ENCODE data around the gene OLFM4.

The OLFM4 gene, protein sequence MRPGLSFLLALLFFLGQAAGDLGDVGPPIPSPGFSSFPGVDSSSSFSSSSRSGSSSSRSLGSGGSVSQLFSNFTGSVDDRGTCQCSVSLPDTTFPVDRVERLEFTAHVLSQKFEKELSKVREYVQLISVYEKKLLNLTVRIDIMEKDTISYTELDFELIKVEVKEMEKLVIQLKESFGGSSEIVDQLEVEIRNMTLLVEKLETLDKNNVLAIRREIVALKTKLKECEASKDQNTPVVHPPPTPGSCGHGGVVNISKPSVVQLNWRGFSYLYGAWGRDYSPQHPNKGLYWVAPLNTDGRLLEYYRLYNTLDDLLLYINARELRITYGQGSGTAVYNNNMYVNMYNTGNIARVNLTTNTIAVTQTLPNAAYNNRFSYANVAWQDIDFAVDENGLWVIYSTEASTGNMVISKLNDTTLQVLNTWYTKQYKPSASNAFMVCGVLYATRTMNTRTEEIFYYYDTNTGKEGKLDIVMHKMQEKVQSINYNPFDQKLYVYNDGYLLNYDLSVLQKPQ

DNA sequence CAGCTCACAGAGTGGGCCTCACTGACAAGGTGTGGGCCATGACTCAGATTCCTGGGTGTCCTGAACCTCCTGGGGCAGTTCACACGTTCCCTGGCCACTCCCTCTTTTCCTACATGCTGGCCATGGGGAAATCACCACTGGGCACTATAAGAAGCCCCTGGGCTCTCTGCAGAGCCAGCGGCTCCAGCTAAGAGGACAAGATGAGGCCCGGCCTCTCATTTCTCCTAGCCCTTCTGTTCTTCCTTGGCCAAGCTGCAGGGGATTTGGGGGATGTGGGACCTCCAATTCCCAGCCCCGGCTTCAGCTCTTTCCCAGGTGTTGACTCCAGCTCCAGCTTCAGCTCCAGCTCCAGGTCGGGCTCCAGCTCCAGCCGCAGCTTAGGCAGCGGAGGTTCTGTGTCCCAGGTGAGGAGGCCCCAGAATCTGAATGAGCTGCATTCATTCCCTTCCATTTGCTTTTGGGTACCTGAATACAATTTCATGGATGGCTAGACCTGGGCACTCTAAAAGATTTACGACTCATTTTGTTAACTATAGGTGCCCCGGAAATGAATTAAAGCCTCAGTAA, at the start of gene OLFM4:
TSS of gene OLFM4 (plus strand) at position 177 of the 567 bp plus-strand sequence. CDS start at position 201, 24 bp downstream.
- no peak for DNase-seq (ENCODE audit: low read depth in 2 of 3, low spot score in 2 of 3)

DNA sequence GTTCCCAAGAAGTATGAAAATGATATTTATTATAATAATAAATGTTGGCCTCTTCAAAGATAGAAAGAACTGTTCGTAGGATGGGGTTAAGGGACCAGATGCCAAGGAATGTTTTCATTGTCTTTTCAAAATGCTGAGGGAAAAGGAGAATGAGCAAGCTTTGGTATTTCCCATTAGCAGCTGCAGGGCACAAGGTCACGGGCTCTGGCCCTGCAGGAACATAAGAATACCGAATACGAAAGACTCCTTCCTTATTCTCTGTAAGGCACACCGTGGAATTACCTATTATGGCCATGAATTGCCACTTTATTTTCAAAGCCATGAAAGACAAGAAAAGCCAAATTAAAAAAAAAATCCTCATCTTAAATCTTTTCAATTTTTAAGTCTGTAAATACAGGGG, 49.6 kb upstream of the OLFM4 start:
- DNase-seq (ENCODE audit: low read depth in 2 of 3, low spot score in 2 of 3), result no peak

DNA sequence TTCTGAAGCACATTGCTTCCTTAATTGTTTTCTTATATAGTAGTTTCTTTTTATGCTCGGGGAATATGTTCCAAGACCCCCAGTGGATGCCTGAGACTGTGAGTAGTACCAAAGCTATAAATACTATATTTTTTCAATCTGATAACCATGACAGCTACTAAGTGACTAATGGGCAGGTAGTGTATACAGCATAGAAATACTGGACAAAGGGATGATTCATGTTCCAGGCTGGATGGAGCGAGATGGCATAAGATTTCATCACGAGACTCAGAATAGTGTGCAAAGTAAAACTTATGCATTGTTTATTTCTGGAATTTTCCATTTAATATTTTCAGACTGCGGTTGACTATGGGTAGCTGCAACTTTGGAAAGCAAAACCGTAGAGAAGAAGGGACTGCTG, 47.9 kb upstream of the OLFM4 start:
- DNase-seq (ENCODE audit: low read depth in 2 of 3, low spot score in 2 of 3), result no peak

DNA sequence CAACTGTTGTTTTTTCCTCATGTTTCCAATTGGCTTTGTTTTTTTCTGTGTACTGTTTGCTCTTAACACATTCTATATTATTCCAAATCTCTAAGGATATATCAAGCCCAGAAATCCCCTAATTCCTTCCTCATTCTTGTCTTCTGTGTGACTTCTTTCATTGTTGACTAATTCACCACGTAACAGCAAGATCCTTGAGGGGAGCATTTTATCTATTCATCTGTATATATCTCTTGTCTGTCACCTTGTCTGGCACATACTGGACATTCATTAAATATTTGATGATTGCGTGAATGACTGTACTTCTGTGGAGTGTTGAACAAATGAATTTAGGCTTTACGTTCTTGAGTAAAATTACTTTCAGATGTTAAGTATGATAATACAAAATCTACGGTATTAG, 44.8 kb upstream of the OLFM4 start:
- no peak for DNase-seq (ENCODE audit: low read depth in 2 of 3, low spot score in 2 of 3)

DNA sequence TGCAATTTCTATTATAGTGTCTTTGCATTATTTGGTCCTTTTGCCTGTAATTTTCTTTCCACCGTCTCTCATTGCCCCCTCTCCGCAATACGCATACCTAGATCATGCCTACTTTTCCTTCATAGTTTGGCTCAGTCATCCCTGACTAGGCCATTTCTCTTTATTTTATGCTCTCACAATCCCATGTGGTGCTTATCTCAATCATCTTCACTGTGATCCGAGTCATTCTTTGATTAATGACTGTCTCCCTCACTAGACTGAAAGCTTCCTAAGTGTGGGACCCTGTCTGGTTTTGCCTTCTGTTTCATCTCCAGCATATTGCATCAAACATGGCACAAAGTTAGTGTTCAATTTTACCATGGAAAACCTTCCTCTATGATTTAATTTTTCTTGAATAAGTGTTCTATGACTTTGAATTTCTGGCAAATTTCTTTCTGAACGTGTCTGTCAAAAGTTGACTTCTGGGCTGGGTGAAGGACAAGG, 43.7 kb upstream of the OLFM4 start:
- DNase-seq (ENCODE audit: low read depth in 2 of 3, low spot score in 2 of 3), result no peak

DNA sequence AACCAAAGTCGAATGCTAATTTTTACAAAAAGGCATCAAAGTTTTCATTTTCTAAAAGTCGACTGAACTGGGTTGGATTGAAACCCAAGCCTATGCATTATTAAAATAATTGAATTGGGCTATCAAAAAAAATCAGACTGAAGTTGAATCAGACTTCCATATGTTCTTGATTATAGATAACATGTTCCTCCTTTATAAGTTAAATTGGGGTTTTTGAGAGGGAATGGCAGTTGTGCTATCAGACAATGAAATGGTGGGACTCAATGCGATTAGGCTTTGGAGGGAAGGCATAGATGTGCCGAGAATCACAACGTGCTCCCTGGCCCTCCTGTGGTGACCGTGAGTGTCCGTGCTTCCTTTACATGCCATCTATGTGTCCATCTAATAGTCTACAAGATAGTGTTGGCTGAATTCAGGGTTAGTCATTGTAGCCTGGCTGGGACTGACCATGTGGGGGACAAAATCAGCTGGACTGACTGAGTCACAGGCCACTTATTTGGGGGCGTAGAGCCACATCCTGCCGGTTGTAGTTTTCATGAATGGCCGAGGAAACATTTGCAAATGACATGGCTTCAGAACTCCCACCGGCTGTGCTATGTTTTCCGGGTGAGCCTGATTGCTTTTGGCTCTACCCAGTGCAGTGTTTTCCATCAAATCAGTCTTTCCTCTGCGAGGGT, 37.1 kb upstream of the OLFM4 start:
- no peak for DNase-seq (ENCODE audit: low read depth in 2 of 3, low spot score in 2 of 3)

DNA sequence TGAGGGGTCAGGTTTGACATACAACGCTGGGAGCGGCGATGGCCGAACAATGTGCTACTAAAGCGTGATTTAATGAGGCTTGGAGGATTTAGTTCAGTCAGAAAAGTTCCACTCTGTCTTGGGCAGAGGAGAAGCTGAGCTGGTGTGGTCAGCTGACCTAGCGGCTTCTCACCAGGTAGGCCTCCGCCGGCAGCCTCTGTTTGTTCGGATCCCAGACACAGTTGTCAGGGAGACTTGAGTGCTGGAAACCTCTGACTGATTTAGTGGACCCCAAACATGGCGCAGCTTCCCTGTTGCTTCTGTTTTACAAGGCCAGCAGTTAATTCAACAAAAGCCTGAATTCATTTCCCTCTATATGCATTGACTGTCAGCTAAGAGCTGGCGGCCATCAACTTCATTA, 36.5 kb upstream of the OLFM4 start:
- no peak for DNase-seq (ENCODE audit: low read depth in 2 of 3, low spot score in 2 of 3)

DNA sequence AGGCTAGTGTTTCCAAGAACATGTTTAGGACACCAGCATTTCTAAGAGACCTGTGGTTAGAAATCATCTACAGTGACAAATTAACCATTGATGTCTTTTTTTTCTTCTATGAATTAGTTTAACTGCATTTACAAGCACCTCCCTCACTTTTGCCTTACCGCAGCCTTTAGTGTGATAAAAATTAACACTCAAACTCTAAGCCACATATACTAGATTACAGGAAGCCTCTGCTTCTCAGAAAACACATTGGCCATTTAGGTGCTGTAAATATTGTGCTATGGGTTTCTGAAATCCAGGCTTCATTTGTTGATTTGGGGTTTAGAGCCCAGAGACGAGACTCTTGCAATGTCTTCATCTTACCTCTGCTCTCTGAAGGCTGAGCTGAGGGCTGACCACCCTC, 34.6 kb upstream of the OLFM4 start:
- no peak for DNase-seq (ENCODE audit: low read depth in 2 of 3, low spot score in 2 of 3)

DNA sequence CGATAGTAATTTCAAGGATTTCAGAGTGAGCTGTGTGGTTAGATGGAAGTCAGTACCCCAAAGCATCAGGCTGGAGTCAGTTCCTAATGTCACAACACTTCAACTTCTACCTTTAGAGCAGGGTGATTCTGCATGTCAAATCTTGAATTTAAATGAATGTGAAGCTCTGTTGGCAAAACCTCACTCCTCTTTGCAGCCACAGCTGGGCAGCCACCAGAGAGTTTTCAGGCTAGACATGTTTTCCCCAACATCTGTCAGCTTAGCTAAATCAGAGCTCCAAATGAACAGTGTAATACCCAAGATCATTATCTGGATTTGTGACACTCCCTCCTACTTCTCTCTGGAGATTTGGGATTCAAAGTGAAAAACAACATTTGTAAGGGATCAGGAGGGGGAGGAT, 33.7 kb upstream of the OLFM4 start:
- DNase-seq (ENCODE audit: low read depth in 2 of 3, low spot score in 2 of 3), result no peak

DNA sequence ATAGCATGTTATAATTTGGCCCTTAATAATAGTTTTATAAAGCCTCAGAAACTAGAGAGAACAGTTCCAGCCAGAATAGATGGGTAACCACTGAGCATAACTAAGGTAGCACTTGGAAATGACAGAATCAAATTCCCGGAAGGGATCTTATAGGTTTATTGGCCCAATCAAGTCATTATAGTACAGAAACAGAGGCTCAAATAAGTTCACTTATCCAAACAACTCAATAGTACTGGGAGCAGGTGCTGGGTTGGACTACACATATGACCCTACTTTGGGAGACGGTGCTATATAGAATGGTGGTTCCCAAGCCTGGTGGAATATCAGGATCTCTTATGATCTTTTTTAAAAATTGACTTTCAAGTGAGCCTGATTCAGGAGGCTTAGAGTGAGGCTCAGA, 32.7 kb upstream of the OLFM4 start:
- DNase-seq (ENCODE audit: low read depth in 2 of 3, low spot score in 2 of 3), result no peak

DNA sequence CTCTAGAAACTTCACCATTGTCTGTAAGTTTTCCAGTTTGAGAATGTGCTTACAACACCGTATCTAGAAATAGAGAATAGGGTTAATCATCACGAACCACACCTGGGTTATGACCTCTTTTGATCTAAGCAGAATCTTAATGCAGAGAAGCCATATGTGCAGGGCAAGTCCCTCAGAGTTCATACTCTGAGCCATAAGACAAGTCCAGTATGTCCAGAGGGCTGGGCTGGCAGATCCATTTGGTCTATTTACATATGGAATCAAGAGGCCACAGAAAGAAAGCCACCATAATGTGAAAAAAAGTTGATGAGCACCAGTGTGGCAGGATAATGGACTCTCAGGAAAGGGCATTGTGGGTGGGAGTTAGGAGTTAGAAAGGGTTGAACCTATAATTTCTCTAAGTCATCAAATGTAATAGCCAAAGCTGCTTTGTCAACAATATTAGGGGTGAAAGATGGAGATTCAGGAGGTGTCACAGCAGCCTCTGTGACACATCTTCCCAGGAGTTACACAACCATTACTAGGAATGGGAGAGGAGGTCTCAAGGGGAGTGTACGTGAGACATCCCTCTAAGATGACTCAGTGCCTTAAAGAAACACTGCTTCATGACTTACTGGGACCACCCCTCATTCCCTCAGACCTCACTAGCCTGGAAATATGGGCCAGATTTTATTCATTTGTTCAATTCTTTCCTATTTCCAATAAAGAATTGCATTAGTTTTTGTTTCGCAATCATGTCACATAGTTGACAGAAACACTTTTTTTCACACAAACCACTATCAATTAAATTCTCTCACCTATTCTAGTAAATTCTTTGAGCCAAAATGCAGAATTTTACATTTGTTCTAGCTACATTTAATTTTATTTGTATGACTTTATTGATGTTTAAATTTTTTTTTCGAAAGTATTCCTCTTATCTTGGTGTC, 30.4 kb upstream of the OLFM4 start:
- DNase-seq (ENCODE audit: low read depth in 2 of 3, low spot score in 2 of 3), result no peak

DNA sequence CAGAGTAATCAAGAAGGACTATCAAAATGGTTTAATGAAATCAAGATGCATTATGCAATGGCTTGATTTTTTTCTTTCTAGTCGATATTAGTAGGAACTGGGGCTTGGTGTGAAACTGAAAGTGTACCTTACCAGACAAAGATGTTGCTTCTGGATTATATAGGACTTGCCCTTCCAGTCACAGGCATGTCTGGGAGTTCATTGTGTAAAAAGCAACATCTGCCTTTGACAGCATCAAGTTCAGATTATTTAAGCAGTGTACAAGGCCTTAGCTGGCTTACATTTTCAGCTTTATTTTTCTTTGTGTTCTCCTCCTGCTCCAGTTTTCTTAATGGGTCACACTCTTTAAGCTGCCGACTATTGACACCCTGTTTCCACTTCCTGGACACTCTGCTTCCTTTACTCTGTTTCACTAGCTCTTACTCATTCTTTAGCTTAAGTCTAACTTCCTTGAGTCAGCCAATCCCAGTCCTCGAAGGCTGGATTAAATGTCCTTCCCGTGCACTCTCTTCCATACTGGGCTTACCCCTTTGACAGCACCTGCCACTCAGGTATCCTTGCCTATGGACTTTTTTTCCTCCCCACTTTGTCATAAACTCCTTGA, 29.4 kb upstream of the OLFM4 start:
- DNase-seq (ENCODE audit: low read depth in 2 of 3, low spot score in 2 of 3), result no peak

DNA sequence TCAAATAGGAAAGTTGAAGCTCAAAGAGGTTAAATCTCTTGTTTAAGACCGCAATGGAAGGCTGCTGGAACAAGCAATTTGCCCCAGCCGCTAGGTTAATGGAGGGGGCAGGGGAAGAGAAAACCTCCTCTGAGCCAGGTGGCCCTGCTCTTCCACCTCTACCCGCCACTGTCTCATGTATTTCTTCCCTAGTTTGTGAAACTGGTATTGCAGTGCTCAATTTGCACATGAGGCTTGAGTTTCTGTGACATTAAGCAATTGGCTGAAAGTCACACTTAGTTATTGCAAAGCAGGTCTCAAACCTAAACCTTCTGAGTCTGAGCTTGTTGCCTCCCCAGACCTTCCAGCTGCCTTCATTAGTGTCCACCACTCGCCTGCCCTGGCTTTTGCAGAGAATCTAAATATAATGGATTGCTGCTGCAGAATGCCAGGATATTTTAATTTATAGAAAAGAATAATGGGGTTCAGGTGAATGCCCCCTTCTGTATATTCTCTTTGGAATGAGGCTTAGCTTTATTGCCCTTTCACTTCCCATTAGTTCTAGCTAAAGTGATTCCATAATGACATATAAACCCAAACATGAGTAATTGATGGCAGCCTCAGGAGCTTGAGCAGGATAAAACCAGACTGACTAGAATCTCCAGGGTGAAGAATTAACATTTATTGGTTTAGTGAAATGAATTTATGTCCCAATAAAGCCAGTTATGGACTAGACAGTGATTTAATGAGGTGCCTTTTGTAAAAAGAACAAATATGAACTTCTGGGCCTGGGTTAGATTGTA, 27.0 kb upstream of the OLFM4 start:
- DNase-seq (ENCODE audit: low read depth in 2 of 3, low spot score in 2 of 3), result no peak

DNA sequence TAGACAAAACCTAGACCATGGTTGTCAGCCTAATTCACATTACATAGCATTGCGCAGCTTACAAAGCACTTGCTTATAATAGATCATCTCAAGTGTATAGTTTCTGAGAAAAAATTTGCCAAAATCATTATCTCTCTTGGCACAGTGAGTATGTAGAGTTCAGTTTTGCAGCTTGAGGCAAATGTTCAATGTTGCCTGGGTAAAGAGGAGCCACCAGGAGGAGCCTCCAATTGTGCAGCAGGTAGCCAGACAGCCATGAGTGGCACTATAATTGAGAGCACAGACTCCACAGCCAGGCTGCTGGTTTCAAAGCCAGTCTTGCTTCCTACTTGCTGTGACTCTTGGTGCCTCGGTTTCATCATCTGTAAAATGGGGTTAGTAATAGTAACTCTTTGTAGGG, 24.0 kb upstream of the OLFM4 start:
- DNase-seq (ENCODE audit: low read depth in 2 of 3, low spot score in 2 of 3), result no peak

DNA sequence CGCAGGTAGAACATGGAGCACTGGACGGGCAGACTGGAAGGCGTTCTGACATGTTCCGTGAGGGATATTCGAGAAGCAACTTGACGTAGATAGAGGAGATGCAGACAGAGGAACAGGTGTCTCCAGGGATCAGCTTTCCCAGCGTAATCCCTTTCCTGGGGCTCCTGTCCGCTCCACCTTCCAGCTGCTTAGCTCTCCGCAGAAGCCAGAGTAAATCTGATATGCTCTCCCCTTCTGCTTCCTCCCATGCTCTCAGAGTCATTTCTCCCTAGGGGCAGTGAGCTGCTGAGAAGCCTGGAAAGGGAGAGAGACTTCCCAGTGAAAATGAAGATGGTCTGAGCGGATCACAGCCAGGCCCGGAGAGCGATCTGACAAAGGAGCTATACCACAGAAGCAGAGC, 23.0 kb upstream of the OLFM4 start:
- no peak for DNase-seq (ENCODE audit: low read depth in 2 of 3, low spot score in 2 of 3)

DNA sequence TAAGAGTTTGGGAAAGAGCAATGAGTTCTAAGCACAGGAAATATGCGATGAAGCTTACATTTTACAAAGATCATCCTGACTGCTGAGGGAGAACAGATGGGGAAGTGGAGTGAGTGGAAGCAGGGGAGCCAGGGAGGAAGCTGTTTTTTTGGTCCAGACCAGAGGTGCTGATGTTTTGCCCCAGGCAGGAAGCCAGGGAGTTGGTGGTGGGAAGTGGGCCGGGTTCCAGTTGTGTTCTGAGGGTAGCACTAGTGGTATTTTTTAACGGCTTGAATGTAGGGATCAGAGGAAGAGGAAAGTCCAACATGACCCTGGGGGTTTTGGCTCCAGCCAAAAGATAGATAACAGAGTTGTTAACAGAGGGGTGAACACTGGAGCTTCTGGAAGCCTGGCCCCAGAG, 20.7 kb upstream of the OLFM4 start:
- DNase-seq (ENCODE audit: low read depth in 2 of 3, low spot score in 2 of 3), result no peak

DNA sequence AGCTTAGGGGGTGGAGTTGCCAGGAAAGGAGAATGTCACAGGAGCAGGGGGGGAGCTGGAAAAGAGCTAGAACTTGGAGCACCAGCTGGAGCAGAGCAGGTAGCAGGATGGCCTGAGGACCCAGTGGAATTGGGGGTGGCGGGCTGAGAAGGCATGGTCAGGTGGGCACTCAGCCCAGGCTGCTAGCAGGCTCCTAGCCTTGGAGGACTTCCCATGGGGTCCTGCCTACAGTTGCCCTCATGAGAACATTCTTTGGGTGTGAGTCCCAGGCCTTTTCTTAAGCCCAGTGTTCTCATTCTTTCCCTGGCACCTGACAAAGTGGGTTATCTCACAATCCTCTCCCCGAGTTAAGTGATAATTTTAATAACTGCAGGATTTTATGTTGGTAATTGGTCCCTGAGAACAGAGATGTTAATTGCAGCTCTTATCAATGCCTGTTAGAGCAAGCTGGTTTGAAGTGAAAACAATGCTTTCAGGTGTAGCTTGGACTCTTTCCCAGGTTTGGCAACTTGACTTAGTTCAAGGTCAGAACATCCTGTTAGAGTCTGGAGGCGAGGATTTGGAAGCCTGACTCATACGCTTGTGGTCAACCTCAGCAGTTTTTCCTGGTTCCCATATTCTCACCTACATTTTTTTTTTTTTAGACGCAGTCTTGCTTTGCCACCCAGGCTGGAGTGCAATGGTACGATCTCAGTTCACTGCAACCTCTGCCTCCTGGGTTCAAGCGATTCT, 18.1 kb upstream of the OLFM4 start:
- DNase-seq (ENCODE audit: low read depth in 2 of 3, low spot score in 2 of 3), result no peak

DNA sequence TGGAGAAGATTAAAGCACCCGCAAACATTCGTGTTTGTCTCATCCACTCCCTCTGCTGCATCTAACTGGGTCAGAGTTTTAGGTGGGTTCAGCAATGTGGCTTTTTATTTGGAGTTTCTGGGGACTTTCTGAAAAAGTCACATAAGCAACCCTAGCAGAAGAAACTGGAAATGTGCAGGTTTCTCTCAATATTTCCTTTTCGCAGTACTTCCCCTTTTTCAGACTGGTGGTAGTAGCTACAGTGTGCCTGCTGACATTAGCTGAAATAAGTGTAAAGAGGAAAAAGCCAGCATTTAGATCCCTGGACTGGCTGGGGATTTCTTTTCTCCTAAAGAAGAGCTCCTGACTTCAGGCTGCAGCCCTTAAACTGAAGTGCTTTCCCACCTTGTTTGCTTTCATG, 15.9 kb upstream of the OLFM4 start:
- no peak for DNase-seq (ENCODE audit: low read depth in 2 of 3, low spot score in 2 of 3)

DNA sequence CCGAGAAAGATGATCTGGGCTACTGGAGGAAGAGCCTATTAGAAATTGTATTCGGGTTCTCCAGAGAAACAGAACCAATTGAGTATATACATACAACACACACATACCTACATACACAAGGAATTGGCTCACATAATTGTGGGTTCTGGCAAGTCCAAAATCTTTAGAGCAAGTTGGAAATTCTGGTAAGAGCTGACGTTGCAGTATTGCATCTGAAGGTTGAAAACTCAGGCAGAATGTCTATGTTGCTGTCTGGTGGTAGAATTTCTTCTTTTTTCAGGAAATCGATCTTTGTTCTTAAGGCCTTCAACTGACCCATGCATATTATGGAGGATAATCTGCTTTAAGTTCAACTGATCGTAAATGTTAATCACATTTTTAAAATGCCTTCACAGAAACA, 15.5 kb upstream of the OLFM4 start:
- no peak for DNase-seq (ENCODE audit: low read depth in 2 of 3, low spot score in 2 of 3)

Data from activated CD8-positive, alpha-beta memory T cell treated with anti-CD3 and anti-CD28 coated beads for 48 hours (primary cell).